GM19193 (cell line): ENCODE measurements around the gene FUCA1.

ENCODE experiments used
- POLR2A ChIP-seq: IDR thresholded peaks from 4 replicates; pipeline ENCODE4 v1.6.1; 2011; ENCODE audit not compliant: insufficient read depth, insufficient read length; ENCODE audit errors: extremely low read depth

Gene FUCA1

GRCh38 chr1:23903754-23904153 is 35.7 kb upstream of the FUCA1 start:
- no peak for TF ChIP-seq POLR2A

- TF ChIP-seq POLR2A, result no peak
These were observed 34.5 kb upstream of the FUCA1 start for GRCh38 chr1:23902321-23903278.

- no peak for TF ChIP-seq POLR2A
These were observed 31.0 kb upstream of the FUCA1 start for GRCh38 chr1:23899070-23899469.

- TF ChIP-seq POLR2A, result no peak
These were observed 29.0 kb upstream of the FUCA1 start for GRCh38 chr1:23897083-23897482.

- TF ChIP-seq POLR2A, result no peak
These were observed 28.4 kb upstream of the FUCA1 start for GRCh38 chr1:23896491-23896890.

- TF ChIP-seq POLR2A, result no peak
These were observed 27.9 kb upstream of the FUCA1 start for GRCh38 chr1:23895993-23896392.

- no peak for TF ChIP-seq POLR2A
These were observed 27.0 kb upstream of the FUCA1 start for GRCh38 chr1:23895082-23895481.

- TF ChIP-seq POLR2A, result no peak
These were observed 21.0 kb upstream of the FUCA1 start for GRCh38 chr1:23889074-23889473.

GRCh38 chr1:23885222-23885621 is 17.1 kb upstream of the FUCA1 start:
- no peak for TF ChIP-seq POLR2A

- TF ChIP-seq POLR2A, result no peak
These were observed 14.7 kb upstream of the FUCA1 start for GRCh38 chr1:23882746-23883145.

GRCh38 chr1:23879809-23880208 is 11.7 kb upstream of the FUCA1 start:
- TF ChIP-seq POLR2A, result no peak

GRCh38 chr1:23878668-23879067 is 10.6 kb upstream of the FUCA1 start:
- TF ChIP-seq POLR2A, result no peak

GRCh38 chr1:23875382-23875781 is 7.3 kb upstream of the FUCA1 start:
- TF ChIP-seq POLR2A, result no peak

- no peak for TF ChIP-seq POLR2A
These were observed 4.3 kb upstream of the FUCA1 start for GRCh38 chr1:23872421-23872820.

- no peak for TF ChIP-seq POLR2A
These were observed 961 bp upstream of the FUCA1 start for GRCh38 chr1:23869051-23869450.

GRCh38 chr1:23868557-23869016 is 497 bp upstream of the FUCA1 start:
- TF ChIP-seq POLR2A, result no peak

GRCh38 chr1:23867542-23867894 is 572 bp downstream of the FUCA1 start:
- no peak for TF ChIP-seq POLR2A

- TF ChIP-seq POLR2A, result no peak
These were observed 2.6 kb downstream of the FUCA1 start for GRCh38 chr1:23865543-23865930.
